Caco-2 (cell line): ENCODE data around the gene CPNE1. TPM values are rescaled to one million over a fixed set of nuclear protein-coding genes. Genes with fewer than 3 reads are reported as not detected.

Experiments
- BruUV-seq: library from RNA; stranded (reverse); fragments of 400-500 nt; replicated peaks from 2 replicates; lab custom pipeline; 2021; lab: Mats Ljungman, UMichigan
- CTCF ChIA-PET: fragments of 300-600 bp; sonication (Branson Sonifier 250); formaldehyde crosslinking; loops from one replicate; lab custom pipeline; 2022; ENCODE audit warnings: antibody characterized with exemption; lab: Charles Lee
- POLR2A ChIA-PET: fragments of 300-600 bp; sonication (Branson Sonifier 250); formaldehyde crosslinking; loops from one replicate; lab custom pipeline; 2022; ENCODE audit warnings: antibody characterized with exemption; lab: Charles Lee
- DNase-seq, 2 experiments: peaks; one replicate each; pipeline versions ENCODE4 v3.0.0 to v3.0.0-alpha.2; 2020 to 2022
- H3K27me3 ChIP-seq: replicated peaks from 2 replicates; pipeline ENCODE4 v1.6.0; 2011; ENCODE audit warnings: low read length; ENCODE audit not compliant: control insufficient read depth, insufficient read depth
- H3K36me3 ChIP-seq: 2 replicates; pipeline ENCODE4 v1.5.1; 2011; ENCODE audit warnings: low read length; ENCODE audit not compliant: control insufficient read depth, insufficient read depth
- H3K4me1 ChIP-seq: fragments of 250-450 bp; sonication (Bioruptor Pico); 2 replicates; pipeline ENCODE4 v1.5.1; 2020; ENCODE audit warnings: mild to moderate bottlenecking
- H3K4me3 ChIP-seq: 2 replicates; pipeline ENCODE4 v1.5.1; 2011; ENCODE audit warnings: low read depth, mild to moderate bottlenecking, control low read depth, low read length
- H3K9me3 ChIP-seq: fragments of 250-450 bp; sonication (Bioruptor Pico); 2 replicates; pipeline ENCODE4 v1.5.1; 2020; ENCODE audit warnings: mild to moderate bottlenecking, moderate library complexity
- H3K27ac Mint-ChIP-seq: one replicate; pipeline ENCODE4 v1.8.0; 2022; ENCODE audit warnings: mixed read lengths; ENCODE audit not compliant: unreplicated experiment
- H3K27me3 Mint-ChIP-seq: one replicate; pipeline ENCODE4 v1.8.0; 2022; ENCODE audit warnings: mixed read lengths; ENCODE audit not compliant: insufficient read depth, unreplicated experiment
- H3K36me3 Mint-ChIP-seq: one replicate; pipeline ENCODE4 v1.8.0; 2022; ENCODE audit warnings: mild to moderate bottlenecking, mixed read lengths; ENCODE audit not compliant: insufficient read depth, unreplicated experiment
- H3K4me1 Mint-ChIP-seq: one replicate; pipeline ENCODE4 v1.8.0; 2022; ENCODE audit warnings: low read depth, mixed read lengths; ENCODE audit not compliant: unreplicated experiment
- H3K4me3 Mint-ChIP-seq: one replicate; pipeline ENCODE4 v1.8.0; 2022; ENCODE audit warnings: mild to moderate bottlenecking, moderate library complexity, mixed read lengths; ENCODE audit not compliant: unreplicated experiment
- H3K9me3 Mint-ChIP-seq: one replicate; pipeline ENCODE4 v1.8.0; 2022; ENCODE audit warnings: mixed read lengths; ENCODE audit not compliant: unreplicated experiment
- intact Hi-C: fragments of 100-400 bp; cut with micrococcal nuclease; formaldehyde crosslinking; loops from one replicate; pipeline ENCODE4 v1.10.0; 2022; ENCODE audit not compliant: unreplicated experiment
- total RNA-seq: library from RNA; stranded (reverse); gene quantifications from 2 replicates; pipeline ENCODE4 v1.2.3, GENCODE V29; 2022
- TF ChIP-seq, protein P1 (sequence below), 2 experiments: fragments of 200-600 bp in 1 of 2; IDR thresholded peaks; 1 replicate in 1 of 2; 2 replicates in 1 of 2; pipeline versions ENCODE4 v1.5.1 to v1.8.0; 2011 to 2022; ENCODE audit warnings: antibody characterized with exemption in 1 of 2, control low read depth in 1 of 2, inconsistent platforms in 1 of 2, low read depth in 1 of 2, low read length in 1 of 2, mild to moderate bottlenecking in 1 of 2, moderate library complexity in 1 of 2; ENCODE audit not compliant: insufficient read depth in 1 of 2, severe bottlenecking in 1 of 2, unreplicated experiment in 1 of 2

The CPNE1 gene
- total RNA-seq, 1 experiment from 2014 or later = 833 TPM

GRCh38 chr20:35638751-35639150 lies 25.9 kb downstream of the CPNE1 start:
- DNase-seq = no peak
- no peak overlapping the region for H3K4me3 Mint-ChIP-seq
- POLR2A ChIA-PET = interaction anchor here (0.7 kb wide), 1 partner anchor 68 kb away, joined by 6 read pairs; no protein-coding TSS in a partner anchor
- Histone ChIP-seq H3K9me3 (no peaks in the 10 kb centered on the region), H3K4me3 (no peak overlapping the region), H3K27me3 (no peaks in the 10 kb centered on the region), H3K36me3 (0 out of 2 replicates have a peak, but pooled peaks cover 1% of the 10 kb centered on the region), H3K4me1 (peaks cover 24% of the 10 kb centered on the region)
- no TSS peak for BruUV-seq
- H3K27me3 Mint-ChIP-seq = no peaks in the 10 kb centered on the region
- intact Hi-C loops = no loop called here
- peaks cover 44% of the 10 kb centered on the region for H3K4me1 Mint-ChIP-seq
- CTCF ChIA-PET = interaction anchor here (0.7 kb wide), 1 partner anchor 63 kb away, joined by 6 read pairs; no protein-coding TSS in a partner anchor
- no peak overlapping the region for H3K27ac Mint-ChIP-seq
- H3K9me3 Mint-ChIP-seq = no peaks in the 10 kb centered on the region
- peaks cover 64% of the 10 kb centered on the region for H3K36me3 Mint-ChIP-seq
- TF ChIP-seq, protein P1, sequence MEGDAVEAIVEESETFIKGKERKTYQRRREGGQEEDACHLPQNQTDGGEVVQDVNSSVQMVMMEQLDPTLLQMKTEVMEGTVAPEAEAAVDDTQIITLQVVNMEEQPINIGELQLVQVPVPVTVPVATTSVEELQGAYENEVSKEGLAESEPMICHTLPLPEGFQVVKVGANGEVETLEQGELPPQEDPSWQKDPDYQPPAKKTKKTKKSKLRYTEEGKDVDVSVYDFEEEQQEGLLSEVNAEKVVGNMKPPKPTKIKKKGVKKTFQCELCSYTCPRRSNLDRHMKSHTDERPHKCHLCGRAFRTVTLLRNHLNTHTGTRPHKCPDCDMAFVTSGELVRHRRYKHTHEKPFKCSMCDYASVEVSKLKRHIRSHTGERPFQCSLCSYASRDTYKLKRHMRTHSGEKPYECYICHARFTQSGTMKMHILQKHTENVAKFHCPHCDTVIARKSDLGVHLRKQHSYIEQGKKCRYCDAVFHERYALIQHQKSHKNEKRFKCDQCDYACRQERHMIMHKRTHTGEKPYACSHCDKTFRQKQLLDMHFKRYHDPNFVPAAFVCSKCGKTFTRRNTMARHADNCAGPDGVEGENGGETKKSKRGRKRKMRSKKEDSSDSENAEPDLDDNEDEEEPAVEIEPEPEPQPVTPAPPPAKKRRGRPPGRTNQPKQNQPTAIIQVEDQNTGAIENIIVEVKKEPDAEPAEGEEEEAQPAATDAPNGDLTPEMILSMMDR (IDR thresholded peaks at IDR 0.05; ENCODE audit: insufficient read depth in 1 of 2, low read depth in 1 of 2, low read length in 1 of 2, severe bottlenecking in 1 of 2, unreplicated experiment in 1 of 2) = no peak

DNA sequence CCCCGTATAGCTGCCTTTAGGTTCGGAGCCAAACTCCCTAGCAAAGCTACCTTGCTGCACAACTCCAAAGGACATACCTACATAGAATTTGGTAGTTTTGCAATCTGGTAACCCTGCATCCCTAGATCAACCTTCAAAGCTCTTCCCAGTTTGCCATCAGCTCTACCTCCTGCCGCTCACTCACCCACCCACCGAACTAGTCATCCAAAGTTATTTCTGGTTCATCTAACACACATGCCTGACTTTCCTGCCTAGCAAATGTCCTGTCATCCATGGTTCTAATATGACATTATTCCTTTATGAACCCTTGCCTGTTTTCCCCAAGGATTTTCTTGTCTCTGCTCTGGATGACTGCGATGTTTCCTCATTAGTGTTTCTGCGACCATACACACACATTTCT lies 27.4 kb downstream of the CPNE1 start:
- peaks cover 24% of the 10 kb centered on the region for H3K4me1 ChIP-seq
- H3K27me3 ChIP-seq = no peaks in the 10 kb centered on the region
- H3K36me3 Mint-ChIP-seq = peaks cover 63% of the 10 kb centered on the region
- no peaks in the 10 kb centered on the region for H3K9me3 ChIP-seq
- POLR2A ChIA-PET = interaction anchor here (0.5 kb wide), 1 partner anchor 96 kb away, joined by 4 read pairs; no protein-coding TSS in a partner anchor
- H3K9me3 Mint-ChIP-seq = no peaks in the 10 kb centered on the region
- BruUV-seq = no TSS peak
- H3K36me3 ChIP-seq = peaks cover 5% of the 10 kb centered on the region
- TF ChIP-seq, protein P1 (IDR thresholded peaks at IDR 0.05; ENCODE audit: insufficient read depth in 1 of 2, low read depth in 1 of 2, low read length in 1 of 2, severe bottlenecking in 1 of 2, unreplicated experiment in 1 of 2) = no peak
- intact Hi-C loops = no loop called here
- no peak for DNase-seq
- H3K4me1 Mint-ChIP-seq = peaks cover 50% of the 10 kb centered on the region
- H3K27me3 Mint-ChIP-seq = no peaks in the 10 kb centered on the region
- CTCF ChIA-PET = interaction anchor here (0.6 kb wide), 1 partner anchor 23 kb away, joined by 3 read pairs; no protein-coding TSS in a partner anchor
- H3K27ac Mint-ChIP-seq = peak overlapping the region; percentile 12
- no peak overlapping the region for H3K4me3 Mint-ChIP-seq
- H3K4me3 ChIP-seq = no peak overlapping the region

- Histone ChIP-seq H3K9me3 (no peaks in the 10 kb centered on the region), H3K4me3 (no peak overlapping the region), H3K4me1 (peaks cover 24% of the 10 kb centered on the region), H3K36me3 (peaks cover 7% of the 10 kb centered on the region), H3K27me3 (no peaks in the 10 kb centered on the region)
- Mint-ChIP-seq H3K4me3 (no peak overlapping the region), H3K27me3 (no peaks in the 10 kb centered on the region), H3K9me3 (no peaks in the 10 kb centered on the region), H3K27ac (peak overlapping the region; percentile 41), H3K36me3 (peaks cover 65% of the 10 kb centered on the region), H3K4me1 (peaks cover 50% of the 10 kb centered on the region)
- ChIA-PET CTCF (interaction anchor here (0.8 to 3.3 kb wide), 3 partner anchors 17 to 138 kb away, joined by 3 to 17 read pairs (median 4); no protein-coding TSS in a partner anchor), POLR2A (interaction anchor here (0.6 to 1.4 kb wide), 5 partner anchors 19 to 318 kb away, joined by 4 to 19 read pairs (median 4); partner anchors contain the start of genes RBM39, SCAND1 and SPAG4)
- intact Hi-C loops = no loop called here
- TF ChIP-seq, protein P1 (IDR thresholded peaks at IDR 0.05; ENCODE audit: insufficient read depth in 1 of 2, low read depth in 1 of 2, low read length in 1 of 2, severe bottlenecking in 1 of 2, unreplicated experiment in 1 of 2) = no peak
- no peak for DNase-seq
- no TSS peak for BruUV-seq
Measured at GRCh38 chr20:35636095-35636494, 28.6 kb downstream of the CPNE1 start.
